Vagina (tissue), 2 donors: ENCODE measurements around the gene PARPBP. TPM values are rescaled to one million over a fixed set of nuclear protein-coding genes. Genes with fewer than 3 reads are reported as not detected.
"Not testable (repeated sequence)": the region's sequence is repeated elsewhere in the genome, so short reads cannot be mapped to it uniquely, and the experiment has no call there.

Experiments used
- DNase-seq, 2 donors: peaks; one replicate each; pipeline ENCODE4 v3.0.0-alpha.2; 2017; ENCODE audit errors: extremely low spot score in 2 of 2
- H3K27ac ChIP-seq: fragments of 200-600 bp; sonication (generic); one replicate; pipeline ENCODE4 v1.5.1; 2019
- H3K27me3 ChIP-seq: fragments of 200-600 bp; sonication (generic); one replicate; pipeline ENCODE4 v1.5.1; 2019
- H3K36me3 ChIP-seq, 2 donors: fragments of 200-600 bp; sonication (generic); one replicate each; pipeline ENCODE4 v1.5.1; 2017 to 2019
- H3K4me1 ChIP-seq: fragments of 200-600 bp; sonication (generic); one replicate; pipeline ENCODE4 v1.5.1; 2019
- H3K4me3 ChIP-seq, 2 donors: fragments of 200-600 bp; sonication (generic); 1 replicate in 1 of 2; 2 replicates in 1 of 2; pipeline ENCODE4 v1.5.1; 2016 to 2019
- H3K9me3 ChIP-seq: fragments of 200-600 bp; sonication (generic); one replicate; pipeline ENCODE4 v1.5.1; 2019
- POLR2A ChIP-seq, 2 donors: fragments of 450-650 bp; IDR thresholded peaks; one replicate each; pipeline ENCODE4 v1.6.1; 2017; ENCODE audit warnings: antibody characterized with exemption in 2 of 2, mild to moderate bottlenecking in 2 of 2, moderate library complexity in 2 of 2
- POLR2AphosphoS5 ChIP-seq, 2 donors: sonication (generic); formaldehyde crosslinking; IDR thresholded peaks; one replicate each; pipeline ENCODE4 v1.9.0; 2017; ENCODE audit warnings: antibody characterized with exemption in 2 of 2, mild to moderate bottlenecking in 2 of 2, low read depth in 1 of 2; ENCODE audit not compliant: insufficient read depth in 1 of 2
- intact Hi-C: fragments of 100-400 bp; cut with DNase I; formaldehyde crosslinking; loops from one replicate; pipeline ENCODE4 v1.15.1; 2023
- small RNA-seq: library from RNA; depleted of rRNA; stranded (forward); fragments of <200 nt; gene quantifications from one replicate; pipeline ENCODE3, GENCODE V24; 2016
- total RNA-seq: library from RNA; depleted of rRNA; stranded (reverse); fragments of >200 nt; gene quantifications from one replicate; pipeline ENCODE4 v1.2.3, GENCODE V29; 2016
- TF ChIP-seq, protein P1 (sequence below), 3 experiments: fragments of 450-650 bp in 2 of 3; fragments of 200-600 bp in 1 of 3; sonication (generic) in 1 of 3; IDR thresholded peaks; one replicate each; pipeline ENCODE4 v1.5.1; 2017 to 2019; ENCODE audit warnings: antibody characterized with exemption in 3 of 3, mild to moderate bottlenecking in 2 of 3, moderate library complexity in 2 of 3

Gene PARPBP
- total RNA-seq, 1 donor from 2014 or later = 3.7 TPM

DNA sequence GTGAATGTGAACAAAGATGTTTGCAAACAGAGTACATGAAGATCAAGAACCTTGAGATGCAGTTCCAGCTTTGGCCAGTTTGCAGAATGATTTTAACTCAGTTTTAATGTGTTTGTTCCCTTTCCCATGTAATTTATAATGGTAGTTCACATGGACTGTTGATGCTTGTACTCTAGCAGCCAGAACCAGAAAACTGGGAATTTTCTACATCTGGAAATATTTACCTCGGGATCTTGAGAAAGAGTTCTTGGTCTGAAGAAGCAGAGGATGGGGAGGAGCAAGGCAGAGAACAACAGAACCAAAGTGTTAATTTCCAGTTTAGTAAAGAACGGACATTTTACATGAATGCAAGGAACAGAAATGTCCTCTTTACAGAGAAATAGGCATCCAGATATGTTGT is 114.6 kb downstream of the PARPBP start:
- Histone ChIP-seq H3K9me3 (no peaks in the 10 kb centered on the region), H3K27ac (no peak overlapping the region), H3K4me3 (no peak overlapping the region), H3K27me3 (no peaks in the 10 kb centered on the region), H3K36me3 (no peaks in the 10 kb centered on the region), H3K4me1 (no peaks in the 10 kb centered on the region)
- no peak for DNase-seq
- intact Hi-C loops = no loop called here
- TF ChIP-seq, protein P1, sequence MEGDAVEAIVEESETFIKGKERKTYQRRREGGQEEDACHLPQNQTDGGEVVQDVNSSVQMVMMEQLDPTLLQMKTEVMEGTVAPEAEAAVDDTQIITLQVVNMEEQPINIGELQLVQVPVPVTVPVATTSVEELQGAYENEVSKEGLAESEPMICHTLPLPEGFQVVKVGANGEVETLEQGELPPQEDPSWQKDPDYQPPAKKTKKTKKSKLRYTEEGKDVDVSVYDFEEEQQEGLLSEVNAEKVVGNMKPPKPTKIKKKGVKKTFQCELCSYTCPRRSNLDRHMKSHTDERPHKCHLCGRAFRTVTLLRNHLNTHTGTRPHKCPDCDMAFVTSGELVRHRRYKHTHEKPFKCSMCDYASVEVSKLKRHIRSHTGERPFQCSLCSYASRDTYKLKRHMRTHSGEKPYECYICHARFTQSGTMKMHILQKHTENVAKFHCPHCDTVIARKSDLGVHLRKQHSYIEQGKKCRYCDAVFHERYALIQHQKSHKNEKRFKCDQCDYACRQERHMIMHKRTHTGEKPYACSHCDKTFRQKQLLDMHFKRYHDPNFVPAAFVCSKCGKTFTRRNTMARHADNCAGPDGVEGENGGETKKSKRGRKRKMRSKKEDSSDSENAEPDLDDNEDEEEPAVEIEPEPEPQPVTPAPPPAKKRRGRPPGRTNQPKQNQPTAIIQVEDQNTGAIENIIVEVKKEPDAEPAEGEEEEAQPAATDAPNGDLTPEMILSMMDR (IDR thresholded peaks at IDR 0.05) = no peak
- no peak for TF ChIP-seq POLR2AphosphoS5 (IDR thresholded peaks at IDR 0.05; ENCODE audit: insufficient read depth in 1 of 2, low read depth in 1 of 2)
- TF ChIP-seq POLR2A (IDR thresholded peaks at IDR 0.05) = no peak

DNA sequence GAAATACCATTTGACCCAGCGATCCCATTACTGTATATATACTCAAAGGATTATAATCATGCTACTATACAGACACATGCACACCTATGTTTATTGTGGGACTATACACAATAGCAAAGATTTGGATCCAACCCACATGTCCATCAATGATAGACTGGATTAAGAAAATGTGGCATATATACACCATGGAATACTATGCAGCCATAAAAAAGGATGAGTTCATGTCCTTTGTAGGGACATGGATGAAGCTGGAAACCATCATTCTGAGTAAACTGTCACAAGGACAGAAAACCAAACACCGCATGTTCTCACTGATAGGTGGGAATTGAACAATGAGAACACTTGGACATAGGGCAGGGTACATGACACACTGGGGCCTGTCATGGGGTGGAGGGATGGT is 120.9 kb downstream of the PARPBP start:
- H3K27ac ChIP-seq, H3K36me3 ChIP-seq, intact Hi-C loops, H3K9me3 ChIP-seq, H3K27me3 ChIP-seq, H3K4me1 ChIP-seq, DNase-seq, H3K4me3 ChIP-seq: not testable (repeated sequence)

Small RNA genes within 50 kb of the gene (small RNA-seq; reads per million reads assigned to genes)
- gene RN7SL793P = not detected

Other genes with a start within 250 kb of the PARPBP start
- gene DRAM1, start 242.6 kb upstream of the PARPBP start, total RNA-seq = 18.9 TPM
- 49.4 TPM for gene WASHC3, start 58.2 kb upstream of the PARPBP start, total RNA-seq
- 22.6 TPM for gene NUP37, start 69 bp upstream of the PARPBP start, total RNA-seq
- not detected for gene PMCH, start 77.7 kb downstream of the PARPBP start, total RNA-seq